HG02840 (cell line): ENCODE results near the gene DHFR2.
"Not testable (repeated sequence)": the region's sequence is repeated elsewhere in the genome, so short reads cannot be mapped to it uniquely, and the experiment has no call there.

Experiments used
- ATAC-seq: cut with Tn5 transposase; IDR thresholded peaks from one replicate; pipeline ENCODE4 v1.9.1; 2021; ENCODE audit warnings: mild to moderate bottlenecking, moderate library complexity, moderate number of reproducible peaks; ENCODE audit not compliant: unreplicated experiment, low FRiP score

The DHFR2 gene

DNA sequence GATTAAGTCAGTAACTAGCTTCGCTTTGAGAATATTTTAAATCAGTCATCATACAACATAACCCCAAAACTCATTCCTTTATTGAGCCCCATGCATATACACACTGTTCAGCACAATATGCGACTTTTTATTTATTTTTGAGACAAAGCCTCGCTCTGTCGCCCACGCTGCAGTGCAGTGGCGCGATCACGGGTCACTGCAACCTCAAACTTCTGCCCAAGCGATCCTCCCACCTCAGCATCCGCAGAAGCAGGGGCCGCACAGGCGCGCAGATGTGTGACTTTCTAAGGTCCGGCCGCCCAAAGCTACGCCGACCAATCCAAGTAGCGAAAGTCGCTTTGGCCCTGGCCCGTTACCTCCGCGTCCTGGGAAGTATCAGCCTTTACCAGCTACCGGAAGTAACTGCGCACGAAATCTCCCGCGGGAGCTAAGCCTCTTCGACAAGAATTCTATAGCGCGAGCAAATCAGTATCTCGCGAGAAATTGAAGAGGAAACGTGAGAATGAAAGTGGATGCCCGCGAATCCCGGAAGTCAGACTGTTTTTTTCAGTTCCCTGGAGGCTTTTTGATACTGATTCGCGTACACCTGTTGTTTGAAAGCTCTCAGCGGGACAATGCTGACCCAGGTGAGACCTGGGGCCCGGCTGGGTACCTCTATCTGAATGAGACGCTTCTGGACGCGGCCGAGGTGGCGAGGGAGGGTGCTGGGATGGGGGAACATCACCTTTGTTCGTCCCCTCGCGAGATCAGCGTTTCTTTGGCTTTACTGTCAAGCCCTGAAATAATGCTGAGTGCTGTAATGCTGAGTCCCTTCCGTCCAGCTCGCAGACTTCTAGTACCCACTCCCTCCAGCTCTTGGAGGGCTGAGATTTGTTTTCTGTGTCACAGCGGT is at the start of gene DHFR2, which contains the start of gene NSUN3:
Gene DHFR2 (minus strand): TSS at position 404 of the 892 bp plus-strand sequence. CDS start 1,405 bp downstream, outside the sequence.
Gene NSUN3 (plus strand): TSS at position 549 of the 892 bp plus-strand sequence. CDS start 66 bp downstream, at position 615.
- ATAC-seq = peak; percentile 96

GRCh38 chr3:94110854-94111253 is 48.1 kb upstream of the DHFR2 start:
- no peak for ATAC-seq

- ATAC-seq = not testable (repeated sequence)
Observed at GRCh38 chr3:94110232-94110631, 47.5 kb upstream of the DHFR2 start.

GRCh38 chr3:94106268-94106667 is 43.6 kb upstream of the DHFR2 start:
- ATAC-seq = no peak

GRCh38 chr3:94101860-94102259 is 39.1 kb upstream of the DHFR2 start:
- no peak for ATAC-seq

DNA sequence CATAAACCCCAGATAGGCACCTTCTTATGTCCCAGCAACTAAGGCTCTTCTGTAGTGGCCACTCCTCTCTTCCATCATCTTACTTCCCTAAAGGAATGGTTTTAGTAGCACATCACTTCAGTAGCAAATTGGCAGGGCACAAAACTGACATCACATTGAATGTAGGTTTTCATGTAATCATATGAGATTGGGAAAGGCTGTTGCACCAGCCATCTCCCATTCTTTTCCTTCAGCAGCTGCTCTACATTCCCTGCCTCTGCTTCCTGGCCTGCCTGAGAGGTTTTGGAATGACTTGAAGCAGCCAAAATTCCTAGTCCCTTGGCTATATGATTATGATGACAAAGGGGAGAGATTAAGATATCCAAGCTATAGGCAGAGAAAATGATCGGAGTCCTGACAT is 36.6 kb upstream of the DHFR2 start:
- ATAC-seq = no peak

- ATAC-seq = no peak
Observed at GRCh38 chr3:94098452-94098851, 35.7 kb upstream of the DHFR2 start.

GRCh38 chr3:94095111-94095510 is 32.4 kb upstream of the DHFR2 start:
- ATAC-seq = no peak

DNA sequence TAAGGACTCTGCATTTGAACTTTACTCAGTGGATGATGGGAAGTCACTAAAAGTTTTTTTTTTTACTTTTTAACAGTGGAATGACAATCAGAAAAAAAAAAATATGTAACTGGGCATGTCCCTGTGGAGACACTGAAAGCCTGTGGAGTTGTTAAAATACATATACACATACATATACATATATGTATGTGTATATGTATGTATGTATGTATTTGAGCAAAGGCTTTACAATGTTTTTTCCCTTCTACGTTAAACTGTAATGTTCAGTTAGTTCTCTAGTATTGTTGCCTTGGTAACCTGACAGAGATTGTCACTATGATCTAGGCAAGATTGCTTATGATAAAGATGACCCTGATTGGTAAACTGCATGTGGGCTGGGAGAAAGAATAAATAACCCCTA is 30.4 kb upstream of the DHFR2 start:
- ATAC-seq = no peak

DNA sequence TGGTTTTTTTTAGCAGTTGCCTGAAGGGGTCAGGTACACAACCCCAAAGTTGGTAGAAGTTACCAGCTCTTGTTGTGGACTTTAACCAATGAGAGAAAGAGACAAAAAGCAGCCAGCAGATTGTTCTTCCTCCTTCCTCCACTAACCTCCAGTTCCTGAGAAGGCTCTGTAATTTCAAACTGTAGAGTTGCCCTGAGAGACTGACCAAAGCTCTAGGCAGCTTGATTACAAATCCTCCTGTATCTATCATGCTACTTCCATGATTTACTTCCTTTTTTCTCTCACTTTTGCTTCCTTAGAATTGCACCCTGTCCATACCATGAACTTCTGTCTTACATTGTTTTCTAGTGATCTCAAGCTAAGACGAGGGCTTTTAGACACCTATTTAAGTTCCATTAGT is 29.4 kb upstream of the DHFR2 start:
- no peak for ATAC-seq

- ATAC-seq = no peak
Observed at GRCh38 chr3:94089126-94089525, 26.4 kb upstream of the DHFR2 start.

DNA sequence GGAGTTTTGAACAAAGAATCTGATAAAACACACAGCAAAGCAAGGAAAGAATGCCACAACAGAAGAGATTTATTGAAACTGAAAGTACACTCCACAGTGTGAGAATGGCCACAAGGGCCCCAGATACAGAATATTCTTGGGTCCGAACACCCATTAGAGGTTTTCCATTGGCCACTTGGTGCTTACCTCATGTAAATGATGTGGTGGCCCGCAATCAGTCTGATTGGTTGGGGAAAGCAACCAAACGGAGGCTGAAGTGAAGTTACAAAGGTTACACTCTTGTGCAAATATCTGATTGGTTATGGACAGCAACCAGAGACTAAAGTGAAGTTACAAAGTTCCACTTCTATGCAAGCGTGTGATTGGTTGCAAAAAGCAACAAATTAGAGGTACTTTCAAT is 20.5 kb upstream of the DHFR2 start:
- peak; percentile 72 for ATAC-seq

GRCh38 chr3:94082391-94082937 is 19.7 kb upstream of the DHFR2 start:
- ATAC-seq = no peak

DNA sequence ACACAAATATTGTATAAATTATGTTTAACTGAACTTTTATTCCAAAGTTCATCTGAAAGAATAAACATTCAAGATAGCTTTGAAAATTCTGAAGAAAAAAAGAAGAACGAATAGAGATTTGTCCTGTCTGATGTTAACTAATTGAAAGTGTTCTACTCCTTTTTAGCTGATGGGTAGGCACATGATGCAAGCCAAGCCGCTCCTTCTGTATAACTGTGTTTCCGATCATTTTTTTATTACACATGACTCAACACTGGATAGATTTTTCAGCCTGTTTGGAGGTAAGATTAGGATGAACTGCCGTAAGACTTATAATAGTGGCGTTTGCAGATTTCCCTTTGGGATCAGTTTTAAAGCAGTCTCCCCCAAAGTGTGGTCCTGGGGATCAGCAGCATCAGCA is 19.2 kb upstream of the DHFR2 start:
- ATAC-seq = no peak

DNA sequence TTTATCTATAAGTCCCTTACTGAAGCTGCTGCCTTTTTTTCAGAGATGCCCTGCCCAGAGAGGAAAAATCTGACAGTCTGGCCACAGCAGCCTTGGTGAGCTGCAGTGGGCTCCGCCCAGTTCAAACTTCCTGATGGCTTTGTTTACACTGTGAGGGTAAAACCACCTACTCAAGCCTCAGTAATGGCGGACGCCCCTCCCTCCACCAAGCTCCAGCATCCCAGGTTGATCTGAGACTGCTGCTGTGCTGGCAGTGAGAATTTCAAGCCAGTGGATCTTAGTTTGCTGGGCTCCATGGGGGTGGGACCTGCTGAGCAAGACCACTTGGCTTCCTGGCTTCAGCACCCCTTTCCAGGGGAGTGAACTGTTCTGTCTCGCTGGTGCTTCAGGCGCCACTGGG is 17.8 kb upstream of the DHFR2 start:
- ATAC-seq = not testable (repeated sequence)

DNA sequence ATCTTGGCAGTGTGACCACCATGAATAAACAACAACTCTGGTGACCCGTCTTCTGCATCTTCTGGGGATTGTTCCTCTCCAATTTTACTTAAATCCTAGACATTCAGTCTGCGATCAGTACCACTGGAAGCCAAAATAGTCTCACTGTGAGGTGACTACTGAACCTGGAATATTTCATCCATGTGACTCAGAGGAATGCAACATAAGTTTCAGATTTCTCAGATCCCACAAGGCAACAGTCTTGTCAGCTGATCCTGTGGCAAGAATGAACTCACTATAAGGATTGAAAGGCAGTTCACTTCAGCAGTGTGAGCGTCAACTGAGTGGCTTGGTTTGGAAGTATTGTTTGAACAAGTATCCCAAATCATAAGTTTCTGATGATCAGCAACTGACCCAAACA is 13.3 kb upstream of the DHFR2 start:
- no peak for ATAC-seq

- ATAC-seq = peak; percentile 75
Observed at GRCh38 chr3:94071713-94072284, 9.1 kb upstream of the DHFR2 start.

DNA sequence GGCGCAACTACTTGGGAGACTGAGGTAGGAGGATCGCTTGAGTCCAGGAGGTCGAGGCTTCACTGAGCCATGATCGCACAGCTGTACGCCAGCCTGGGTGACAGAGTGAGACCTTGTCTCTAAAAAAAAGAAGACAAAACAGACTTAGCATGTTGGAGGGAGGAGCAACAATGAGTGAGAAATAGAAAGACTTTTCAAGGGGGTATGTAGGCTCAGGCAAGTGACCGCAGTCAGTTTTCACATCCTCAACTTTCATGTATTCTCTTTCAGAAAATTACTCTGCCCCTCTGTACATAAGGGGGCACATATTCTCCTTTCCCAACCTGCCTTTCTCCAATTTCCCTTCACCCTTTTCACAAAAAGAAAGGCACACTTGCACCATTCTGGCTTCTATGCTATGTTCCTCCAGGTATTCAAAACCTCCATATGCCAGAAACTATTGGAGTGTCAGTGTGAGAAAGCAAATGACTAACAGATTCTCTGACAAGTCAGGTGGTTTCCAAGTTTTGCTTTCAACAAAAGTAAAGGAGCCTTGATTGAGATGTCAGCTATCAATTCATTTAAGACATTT is 7.7 kb upstream of the DHFR2 start:
- peak; percentile 79 for ATAC-seq

DNA sequence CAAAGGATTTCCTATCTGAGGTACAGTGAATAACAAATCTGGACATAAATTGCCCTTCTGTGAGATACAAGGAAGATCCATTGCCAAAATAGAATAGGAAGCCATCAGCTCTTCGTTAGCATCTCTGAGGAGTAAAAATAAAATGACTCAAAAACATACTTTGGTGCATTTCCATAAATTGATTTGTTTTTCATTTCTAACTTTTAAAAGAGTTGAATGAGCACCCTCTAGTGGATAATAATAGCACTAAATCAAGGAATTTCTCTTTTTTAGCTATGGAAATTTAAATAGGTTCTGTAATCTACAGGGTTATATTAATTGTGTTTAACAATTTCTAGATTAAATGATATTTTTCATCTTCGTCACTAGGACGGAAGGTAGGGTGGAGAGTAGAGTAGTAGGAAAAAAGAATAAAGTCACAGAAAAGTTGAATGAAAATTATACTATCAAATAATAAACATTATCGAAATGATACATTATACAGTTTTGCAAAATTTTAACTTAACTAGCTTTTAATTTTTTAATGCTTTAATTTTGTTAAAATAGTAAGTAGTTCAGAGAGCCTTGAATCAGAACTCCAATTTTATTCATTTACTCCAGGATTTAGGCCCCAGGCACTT is 6.6 kb upstream of the DHFR2 start:
- ATAC-seq = no peak
